Neuronal stem cell (in vitro differentiated cells): ENCODE results near the gene MYO9A.

Experiments used
- DNase-seq: peaks from one replicate; pipeline ENCODE4 v3.0.0-alpha.2; 2013; ENCODE audit warnings: low spot score
- H2AFZ ChIP-seq: one replicate; pipeline ENCODE4 v1.6.1; 2013; ENCODE audit warnings: mild to moderate bottlenecking, low read length, inconsistent platforms
- H2AK5ac ChIP-seq: 2 replicates; pipeline ENCODE4 v1.6.1; 2013; ENCODE audit warnings: low read depth, mild to moderate bottlenecking, inconsistent platforms, low read length, moderate library complexity, mixed read lengths
- H2BK120ac ChIP-seq: 2 replicates; pipeline ENCODE4 v1.6.1; 2013; ENCODE audit warnings: low read depth, mild to moderate bottlenecking, inconsistent platforms, low read length, moderate library complexity, mixed read lengths
- H2BK12ac ChIP-seq: one replicate; pipeline ENCODE4 v1.6.1; 2013; ENCODE audit warnings: low read length, inconsistent platforms
- H2BK15ac ChIP-seq: 2 replicates; pipeline ENCODE4 v1.6.1; 2013; ENCODE audit warnings: mild to moderate bottlenecking, low read length, inconsistent platforms, mixed read lengths
- H2BK5ac ChIP-seq: one replicate; pipeline ENCODE4 v1.6.1; 2013; ENCODE audit warnings: inconsistent platforms, mild to moderate bottlenecking, low read length, moderate library complexity
- H3K14ac ChIP-seq: one replicate; pipeline ENCODE4 v1.6.1; 2013; ENCODE audit warnings: low read length, inconsistent platforms
- H3K18ac ChIP-seq: 2 replicates; pipeline ENCODE4 v1.6.1; 2013; ENCODE audit warnings: low read length, inconsistent platforms
- H3K23ac ChIP-seq: 2 replicates; pipeline ENCODE4 v1.6.1; 2013; ENCODE audit warnings: low read depth, mild to moderate bottlenecking, mixed read lengths, low read length, inconsistent platforms; ENCODE audit not compliant: poor library complexity
- H3K27ac ChIP-seq: replicated peaks from 3 replicates; pipeline ENCODE4 v1.5.1; 2013; ENCODE audit warnings: low read length, inconsistent platforms
- H3K27me3 ChIP-seq, 3 experiments: 2 replicates each; pipeline ENCODE4 v1.6.1; 2013; ENCODE audit warnings: low read length in 3 of 3, mild to moderate bottlenecking in 2 of 3, inconsistent platforms in 1 of 3, low read depth in 1 of 3, mixed read lengths in 1 of 3, moderate library complexity in 1 of 3; ENCODE audit not compliant: control insufficient read depth in 3 of 3, insufficient read depth in 3 of 3
- H3K36me3 ChIP-seq, 2 donors: replicated peaks in 1 of 2; 2 replicates each; pipeline ENCODE4 v1.6.1; 2013; ENCODE audit warnings: low read length in 2 of 2; ENCODE audit not compliant: control insufficient read depth in 2 of 2, insufficient read depth in 2 of 2
- H3K4ac ChIP-seq: 2 replicates; pipeline ENCODE4 v1.6.1; 2013; ENCODE audit warnings: inconsistent platforms, mild to moderate bottlenecking, low read length, moderate library complexity
- H3K4me1 ChIP-seq, 2 donors: 1 replicate in 1 of 2; 2 replicates in 1 of 2; pipeline ENCODE4 v1.6.1; 2013; ENCODE audit warnings: low read length in 2 of 2, low read depth in 1 of 2; ENCODE audit not compliant: control insufficient read depth in 2 of 2, insufficient read depth in 1 of 2
- H3K4me2 ChIP-seq: one replicate; pipeline ENCODE4 v1.6.1; 2013; ENCODE audit warnings: mild to moderate bottlenecking, low read length, inconsistent platforms; ENCODE audit not compliant: insufficient read depth, poor library complexity, severe bottlenecking
- H3K4me3 ChIP-seq, 2 donors: 2 replicates each; pipeline ENCODE4 v1.5.1; 2013; ENCODE audit warnings: low read length in 2 of 2, mild to moderate bottlenecking in 2 of 2, inconsistent platforms in 1 of 2, moderate library complexity in 1 of 2
- H3K79me1 ChIP-seq: one replicate; pipeline ENCODE4 v1.6.1; 2013; ENCODE audit warnings: low read depth, mild to moderate bottlenecking, inconsistent platforms, low read length, moderate library complexity
- H3K9ac ChIP-seq: one replicate; pipeline ENCODE4 v1.6.1; 2013; ENCODE audit warnings: mild to moderate bottlenecking, low read depth, low read length, inconsistent platforms; ENCODE audit not compliant: poor library complexity
- H3K9me3 ChIP-seq, 2 donors: replicated peaks in 1 of 2; 2 replicates each; pipeline versions ENCODE3 to v1.6.1; 2013; ENCODE audit warnings: low read length in 2 of 2, mild to moderate bottlenecking in 2 of 2, inconsistent platforms in 1 of 2, low read depth in 1 of 2, mixed read lengths in 1 of 2, moderate library complexity in 1 of 2; ENCODE audit not compliant: control insufficient read depth in 2 of 2, insufficient read depth in 1 of 2
- H4K8ac ChIP-seq: one replicate; pipeline ENCODE4 v1.6.1; 2013; ENCODE audit warnings: low read depth, mild to moderate bottlenecking, inconsistent platforms, low read length, moderate library complexity
- H4K91ac ChIP-seq: one replicate; pipeline ENCODE4 v1.6.1; 2013; ENCODE audit warnings: low read length, low read depth, mild to moderate bottlenecking, inconsistent platforms; ENCODE audit not compliant: poor library complexity
- whole genome bisulfite sequencing, 2 donors: extraction: QIAGEN DNeasy Blood & Tissue Kit; methylation state at CpG; one replicate each; pipeline ENCODE4 v1.1.7; 2013; ENCODE audit warnings: missing lambda C conversion rate in 2 of 2, mixed read lengths in 1 of 2; ENCODE audit not compliant: insufficient read length in 2 of 2, insufficient replicate concordance in 1 of 2; ENCODE audit errors: extremely low coverage in 2 of 2; 5-methylcytosine and 5-hydroxymethylcytosine counted together

The MYO9A gene

DNA sequence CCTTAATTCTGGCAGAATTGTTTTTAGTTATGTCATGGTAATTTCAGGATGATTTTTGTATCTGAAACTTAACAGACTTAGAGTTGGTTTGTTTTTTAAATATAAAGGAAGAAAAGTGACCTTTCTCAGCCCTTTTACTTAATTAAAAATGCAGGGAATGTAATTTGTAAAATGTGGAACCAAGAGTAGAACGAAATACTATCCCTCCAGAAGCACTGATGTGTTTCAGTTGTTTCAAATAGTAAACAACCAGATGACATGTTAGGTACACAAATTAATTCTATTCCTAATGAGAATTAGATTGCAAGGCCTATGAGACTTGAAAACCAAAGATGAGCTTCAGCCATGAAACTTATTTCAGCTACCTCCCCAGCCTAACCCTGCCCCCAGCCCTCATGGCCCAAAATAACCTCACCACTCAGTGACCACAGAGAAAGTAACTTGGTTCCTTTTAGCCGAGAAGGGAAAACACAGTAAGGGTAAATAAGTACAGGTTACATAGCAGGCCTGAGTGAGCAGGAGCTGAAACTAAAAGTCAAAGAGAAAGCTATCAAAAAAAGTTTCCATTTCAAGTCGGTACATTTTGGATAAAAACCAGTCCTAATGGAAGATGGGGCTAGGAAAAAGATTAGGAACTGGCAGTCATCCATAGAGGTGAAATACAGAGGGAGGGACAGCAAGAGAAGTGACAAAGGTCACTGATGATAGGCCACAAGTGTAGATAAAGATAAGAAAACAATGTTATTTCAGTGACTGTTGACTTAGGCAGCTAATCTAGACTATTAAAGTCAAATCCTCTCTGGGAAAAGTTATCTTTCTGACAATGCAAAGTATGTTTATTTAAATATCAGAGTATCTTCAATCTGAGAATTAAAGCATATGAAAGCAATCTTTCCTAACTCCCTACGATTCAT lies 23.5 kb upstream of the MYO9A start:
- WGBS, 2 donors: no CpG with 5 or more reads among the region's 4 CpGs
- Histone ChIP-seq H3K4me3 (no peak overlapping the region), H2AFZ (no peak overlapping the region)

GRCh38 chr15:72140088-72140487 lies 22.1 kb upstream of the MYO9A start:
- H4K91ac ChIP-seq: no peak overlapping the region
- no peak overlapping the region for H3K23ac ChIP-seq
- no peak overlapping the region for H2AFZ ChIP-seq
- H3K4me3 ChIP-seq: no peak overlapping the region
- no peak overlapping the region for H3K14ac ChIP-seq
- no peak overlapping the region for H3K4me2 ChIP-seq
- H3K18ac ChIP-seq: no peak overlapping the region
- no peak overlapping the region for H4K8ac ChIP-seq
- H2BK15ac ChIP-seq: no peak overlapping the region
- H3K9me3 ChIP-seq: no peaks in the 10 kb centered on the region
- DNase-seq: no peak
- H3K4ac ChIP-seq: no peak overlapping the region
- no peak overlapping the region for H2BK120ac ChIP-seq
- no peak overlapping the region for H3K27ac ChIP-seq
- WGBS, 2 donors: no CpG with 5 or more reads among the region's 3 CpGs
- H2AK5ac ChIP-seq: no peak overlapping the region
- H2BK12ac ChIP-seq: no peak overlapping the region
- no peaks in the 10 kb centered on the region for H3K79me1 ChIP-seq
- no peaks in the 10 kb centered on the region for H3K4me1 ChIP-seq
- H3K27me3 ChIP-seq: no peaks in the 10 kb centered on the region
- H2BK5ac ChIP-seq: no peak overlapping the region
- no peak overlapping the region for H3K9ac ChIP-seq
- H3K36me3 ChIP-seq: no peaks in the 10 kb centered on the region

More for the DNA sequence above, 23.5 kb upstream of the MYO9A start:
- no peak overlapping the region for H2BK5ac ChIP-seq
- H2BK15ac ChIP-seq: no peak overlapping the region
- no peak overlapping the region for H3K4ac ChIP-seq
- no peak overlapping the region for H3K18ac ChIP-seq
- no peaks in the 10 kb centered on the region for H3K9me3 ChIP-seq
- no peak overlapping the region for H3K23ac ChIP-seq
- no peak overlapping the region for H2AK5ac ChIP-seq
- H3K27me3 ChIP-seq: no peaks in the 10 kb centered on the region
- no peak for DNase-seq
- H3K4me2 ChIP-seq: no peak overlapping the region
- H2BK12ac ChIP-seq: no peak overlapping the region
- no peak overlapping the region for H3K9ac ChIP-seq
- H3K79me1 ChIP-seq: no peaks in the 10 kb centered on the region
- no peaks in the 10 kb centered on the region for H3K4me1 ChIP-seq
- no peak overlapping the region for H4K91ac ChIP-seq
- H2BK120ac ChIP-seq: no peak overlapping the region
- no peak overlapping the region for H3K27ac ChIP-seq
- no peaks in the 10 kb centered on the region for H3K36me3 ChIP-seq
- no peak overlapping the region for H4K8ac ChIP-seq
- H3K14ac ChIP-seq: no peak overlapping the region

DNA sequence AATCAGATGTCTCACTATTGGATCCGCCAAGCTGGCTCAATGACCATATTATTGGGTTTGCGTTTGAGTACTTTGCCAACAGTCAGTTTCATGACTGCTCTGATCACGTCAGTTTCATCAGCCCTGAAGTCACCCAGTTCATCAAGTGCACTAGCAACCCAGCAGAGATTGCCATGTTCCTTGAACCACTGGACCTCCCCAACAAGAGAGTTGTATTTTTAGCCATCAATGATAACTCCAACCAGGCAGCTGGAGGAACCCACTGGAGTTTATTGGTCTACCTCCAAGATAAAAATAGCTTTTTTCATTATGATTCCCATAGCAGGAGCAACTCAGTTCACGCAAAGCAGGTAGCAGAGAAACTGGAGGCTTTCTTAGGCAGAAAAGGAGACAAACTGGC lies 21.7 kb upstream of the MYO9A start:
- no peaks in the 10 kb centered on the region for H3K79me1 ChIP-seq
- H2AK5ac ChIP-seq: no peak overlapping the region
- no peak overlapping the region for H3K4me2 ChIP-seq
- DNase-seq: no peak
- WGBS, 2 donors: no CpG with 5 or more reads among the region's 4 CpGs
- no peaks in the 10 kb centered on the region for H3K4me1 ChIP-seq
- H3K4ac ChIP-seq: no peak overlapping the region
- no peaks in the 10 kb centered on the region for H3K9me3 ChIP-seq
- no peak overlapping the region for H3K14ac ChIP-seq
- H2BK15ac ChIP-seq: no peak overlapping the region
- H4K8ac ChIP-seq: no peak overlapping the region
- H3K27ac ChIP-seq: no peak overlapping the region
- no peak overlapping the region for H2BK12ac ChIP-seq
- no peak overlapping the region for H4K91ac ChIP-seq
- H2AFZ ChIP-seq: no peak overlapping the region
- H3K4me3 ChIP-seq: no peak overlapping the region
- no peak overlapping the region for H2BK120ac ChIP-seq
- H3K36me3 ChIP-seq: no peaks in the 10 kb centered on the region
- no peak overlapping the region for H3K18ac ChIP-seq
- no peak overlapping the region for H3K23ac ChIP-seq
- H3K9ac ChIP-seq: no peak overlapping the region
- no peaks in the 10 kb centered on the region for H3K27me3 ChIP-seq
- H2BK5ac ChIP-seq: no peak overlapping the region

GRCh38 chr15:72136170-72137051 lies 18.5 kb upstream of the MYO9A start:
- H3K4me3 ChIP-seq: no peak overlapping the region
- H2BK15ac ChIP-seq: no peak overlapping the region
- no peak overlapping the region for H4K91ac ChIP-seq
- H4K8ac ChIP-seq: no peak overlapping the region
- DNase-seq: no peak
- no peak overlapping the region for H2BK5ac ChIP-seq
- no peak overlapping the region for H2AFZ ChIP-seq
- no peaks in the 10 kb centered on the region for H3K79me1 ChIP-seq
- no peak overlapping the region for H3K4me2 ChIP-seq
- no peaks in the 10 kb centered on the region for H3K4me1 ChIP-seq
- no CpG with 5 or more reads among the region's 4 CpGs for WGBS, 2 donors
- no peak overlapping the region for H2BK120ac ChIP-seq
- H3K18ac ChIP-seq: no peak overlapping the region
- H3K23ac ChIP-seq: no peak overlapping the region
- H3K27me3 ChIP-seq: no peaks in the 10 kb centered on the region
- H2AK5ac ChIP-seq: no peak overlapping the region
- no peak overlapping the region for H3K14ac ChIP-seq
- no peaks in the 10 kb centered on the region for H3K36me3 ChIP-seq
- H3K9me3 ChIP-seq: no peaks in the 10 kb centered on the region
- H2BK12ac ChIP-seq: no peak overlapping the region
- no peak overlapping the region for H3K27ac ChIP-seq
- no peak overlapping the region for H3K4ac ChIP-seq
- no peak overlapping the region for H3K9ac ChIP-seq
